Natural killer cell (primary cell): Measurements from ENCODE around the gene ZFP62. TPM values are rescaled to one million over a fixed set of nuclear protein-coding genes. Genes with fewer than 3 reads are reported as not detected.
"Not testable (repeated sequence)": the region's sequence is repeated elsewhere in the genome, so short reads cannot be mapped to it uniquely, and the experiment has no call there.

Experiments
- ATAC-seq, 3 donors: fragments of 150-1000 bp in 2 of 3; fragments of 200-7000 bp in 1 of 3; cut with Tn5 transposase; 1 replicate in 1 of 3; 2 replicates in 2 of 3; pipeline ENCODE4 v1.10.0; 2021; ENCODE audit warnings: mild to moderate bottlenecking in 2 of 3, moderate library complexity in 2 of 3
- DNase-seq, 2 donors: peaks; one replicate each; pipeline versions ENCODE4 v3.0.0 to v3.0.0-alpha.2; 2013 to 2021; ENCODE audit warnings: mixed read lengths in 1 of 2
- H3K27ac ChIP-seq: one replicate; pipeline ENCODE4 v1.5.1; 2013; ENCODE audit warnings: mild to moderate bottlenecking, low read length
- H3K27me3 ChIP-seq: one replicate; pipeline ENCODE4 v1.6.1; 2013; ENCODE audit warnings: low read length; ENCODE audit not compliant: control insufficient read depth, insufficient read depth
- H3K36me3 ChIP-seq: one replicate; pipeline ENCODE4 v1.6.1; 2013; ENCODE audit warnings: low read length; ENCODE audit not compliant: control insufficient read depth, insufficient read depth
- H3K4me1 ChIP-seq: one replicate; pipeline ENCODE4 v1.6.1; 2013; ENCODE audit warnings: low read length; ENCODE audit not compliant: control insufficient read depth, insufficient read depth
- H3K4me3 ChIP-seq: one replicate; pipeline ENCODE4 v1.5.1; 2013; ENCODE audit warnings: low read length
- H3K9me3 ChIP-seq: one replicate; pipeline ENCODE4 v1.6.1; 2013; ENCODE audit warnings: low read length; ENCODE audit not compliant: control insufficient read depth, insufficient read depth
- H3K27ac Mint-ChIP-seq, 2 donors: one replicate each; pipeline ENCODE4 v1.8.0; 2022; ENCODE audit warnings: mild to moderate bottlenecking in 2 of 2, mixed read lengths in 2 of 2, moderate library complexity in 1 of 2
- H3K27me3 Mint-ChIP-seq, 2 donors: one replicate each; pipeline ENCODE4 v1.8.0; 2022; ENCODE audit warnings: low read depth in 2 of 2, mixed read lengths in 2 of 2
- H3K36me3 Mint-ChIP-seq: one replicate; pipeline ENCODE4 v1.8.0; 2022; ENCODE audit warnings: mixed read lengths
- H3K4me1 Mint-ChIP-seq, 2 donors: one replicate each; pipeline ENCODE4 v1.8.0; 2022; ENCODE audit warnings: mixed read lengths in 2 of 2
- H3K4me3 Mint-ChIP-seq: one replicate; pipeline ENCODE4 v1.8.0; 2022; ENCODE audit warnings: mild to moderate bottlenecking, moderate library complexity, mixed read lengths
- H3K9me3 Mint-ChIP-seq, 2 donors: one replicate each; pipeline ENCODE4 v1.8.0; 2022; ENCODE audit warnings: mixed read lengths in 2 of 2
- WGBS: methylation state at CpG from one replicate; pipeline ENCODE4 v1.1.7; 2013; ENCODE audit warnings: missing lambda C conversion rate; ENCODE audit not compliant: insufficient coverage; 5-methylcytosine and 5-hydroxymethylcytosine counted together
- intact Hi-C: fragments of 100-400 bp; cut with micrococcal nuclease; formaldehyde crosslinking; loops from one replicate; pipeline ENCODE4 v1.14.2; 2022
- total RNA-seq, 4 donors: library from RNA; stranded (reverse); fragments of 120-200 nt in 1 of 4; gene quantifications; one replicate each; pipeline versions ENCODE4 v1.2.3 to v1.2.4, GENCODE V29; 2013 to 2022
- TF ChIP-seq, protein P1 (sequence below): fragments of 200-600 bp; IDR thresholded peaks from one replicate; pipeline ENCODE4 v1.8.0; 2022; ENCODE audit warnings: antibody characterized with exemption

Gene ZFP62
- total RNA-seq, 3 donors from 2014 or later (not counting 1 experiment from before 2014, with no cell fraction given) = 16.6 to 21.0 (median 20.3) TPM

- ATAC-seq (no peak), DNase-seq (no peak)
- Histone ChIP-seq H3K4me1 (no peaks in the 10 kb centered on the region), H3K27me3 (peaks cover 2% of the 10 kb centered on the region), H3K9me3 (no peaks in the 10 kb centered on the region), H3K4me3 (no peak overlapping the region), H3K27ac (no peak overlapping the region), H3K36me3 (no peaks in the 10 kb centered on the region)
- Mint-ChIP-seq H3K27ac (no peak overlapping the region), H3K27me3 (peaks cover 45 to 65% of the 10 kb centered on the region in 2 donors), H3K4me3 (no peak overlapping the region), H3K9me3 (no peaks in the 10 kb centered on the region), H3K36me3 (no peaks in the 10 kb centered on the region), H3K4me1 (no peaks in the 10 kb centered on the region)
- intact Hi-C loops = no loop called here
- 77% methylated on average over 7 of the region's 7 CpGs for WGBS
- TF ChIP-seq, protein P1, sequence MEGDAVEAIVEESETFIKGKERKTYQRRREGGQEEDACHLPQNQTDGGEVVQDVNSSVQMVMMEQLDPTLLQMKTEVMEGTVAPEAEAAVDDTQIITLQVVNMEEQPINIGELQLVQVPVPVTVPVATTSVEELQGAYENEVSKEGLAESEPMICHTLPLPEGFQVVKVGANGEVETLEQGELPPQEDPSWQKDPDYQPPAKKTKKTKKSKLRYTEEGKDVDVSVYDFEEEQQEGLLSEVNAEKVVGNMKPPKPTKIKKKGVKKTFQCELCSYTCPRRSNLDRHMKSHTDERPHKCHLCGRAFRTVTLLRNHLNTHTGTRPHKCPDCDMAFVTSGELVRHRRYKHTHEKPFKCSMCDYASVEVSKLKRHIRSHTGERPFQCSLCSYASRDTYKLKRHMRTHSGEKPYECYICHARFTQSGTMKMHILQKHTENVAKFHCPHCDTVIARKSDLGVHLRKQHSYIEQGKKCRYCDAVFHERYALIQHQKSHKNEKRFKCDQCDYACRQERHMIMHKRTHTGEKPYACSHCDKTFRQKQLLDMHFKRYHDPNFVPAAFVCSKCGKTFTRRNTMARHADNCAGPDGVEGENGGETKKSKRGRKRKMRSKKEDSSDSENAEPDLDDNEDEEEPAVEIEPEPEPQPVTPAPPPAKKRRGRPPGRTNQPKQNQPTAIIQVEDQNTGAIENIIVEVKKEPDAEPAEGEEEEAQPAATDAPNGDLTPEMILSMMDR = no peak
Observed at GRCh38 chr5:180889381-180889780, 28.3 kb upstream of the ZFP62 start.

DNA sequence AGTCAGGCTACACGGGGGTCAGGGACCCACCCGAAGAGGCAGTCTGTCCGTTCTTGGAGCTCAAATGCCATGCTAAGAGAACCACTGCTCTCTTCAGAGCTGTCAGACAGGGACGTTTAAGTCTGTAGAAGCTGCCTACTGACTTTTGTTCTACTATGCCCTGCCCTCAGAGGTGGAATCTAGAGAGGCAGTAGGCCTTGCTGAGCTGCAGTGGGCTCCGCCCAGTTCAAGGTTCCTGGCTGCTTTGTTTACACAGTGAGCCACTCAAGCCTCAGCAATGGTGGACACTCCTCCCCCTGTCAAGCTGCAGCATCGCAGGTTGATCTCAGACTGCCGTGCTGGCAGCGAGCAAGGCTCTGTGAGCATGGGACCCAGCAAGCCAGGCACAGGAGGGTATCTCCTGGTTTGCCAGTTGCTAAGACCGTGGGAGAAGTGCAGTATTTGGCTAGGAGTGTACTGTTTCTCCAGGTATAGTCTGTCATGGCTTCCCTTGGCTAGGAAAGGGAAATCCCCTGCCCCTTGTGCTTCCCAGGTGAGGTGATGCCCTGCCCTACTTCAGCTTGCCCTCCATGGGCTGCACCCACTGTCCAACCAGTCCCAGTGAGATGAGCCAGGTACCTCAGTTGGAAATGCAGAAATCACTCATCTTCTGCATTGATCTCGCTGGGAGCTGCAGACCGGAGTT, 24.9 kb upstream of the ZFP62 start:
- H3K4me3 ChIP-seq, intact Hi-C loops, H3K27ac Mint-ChIP-seq, H3K4me3 Mint-ChIP-seq, H3K4me1 ChIP-seq, H3K4me1 Mint-ChIP-seq, ATAC-seq, H3K27me3 ChIP-seq, H3K36me3 ChIP-seq, DNase-seq, H3K27ac ChIP-seq, H3K36me3 Mint-ChIP-seq, H3K9me3 Mint-ChIP-seq, H3K9me3 ChIP-seq: not testable (repeated sequence)
- peaks cover 51 to 65% of the 10 kb centered on the region in 2 donors for H3K27me3 Mint-ChIP-seq
- WGBS = 79% methylated on average over 11 of the region's 11 CpGs

DNA sequence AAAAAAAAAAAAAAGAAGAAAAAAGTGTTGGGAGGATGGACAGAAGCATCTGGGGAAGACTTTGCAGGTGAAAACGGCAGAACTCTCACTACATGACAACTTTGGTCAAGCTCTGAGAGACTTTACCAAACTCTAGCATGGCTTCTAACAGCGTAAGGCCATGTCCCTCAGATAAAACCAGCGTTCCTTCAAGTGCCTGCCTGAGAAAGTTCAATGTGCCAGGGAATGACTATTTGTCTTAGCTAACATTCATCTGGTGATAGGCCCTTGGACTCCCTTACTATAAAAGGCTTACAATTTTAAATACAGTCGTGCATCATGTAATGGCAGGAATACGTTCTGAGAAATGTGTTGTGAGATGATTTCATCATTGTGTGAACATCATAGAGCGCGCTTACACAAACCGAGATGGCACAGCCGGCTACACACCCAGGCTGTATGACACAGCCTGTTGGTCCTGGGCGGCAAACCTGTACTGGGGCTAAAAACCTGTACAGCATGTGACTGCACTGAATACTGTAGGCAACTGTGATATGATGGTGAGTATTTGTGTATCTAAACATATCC, 14.9 kb upstream of the ZFP62 start:
- 75% methylated on average over 10 of the region's 10 CpGs for WGBS
- no peaks in the 10 kb centered on the region for H3K36me3 ChIP-seq
- Mint-ChIP-seq H3K27me3 (peaks cover 0 to 16% of the 10 kb centered on the region in 2 donors), H3K4me3 (no peak overlapping the region), H3K4me1 (no peaks in the 10 kb centered on the region), H3K9me3 (no peaks in the 10 kb centered on the region), H3K27ac (no peak overlapping the region), H3K36me3 (no peaks in the 10 kb centered on the region)
- H3K27me3 ChIP-seq = no peaks in the 10 kb centered on the region
- TF ChIP-seq, protein P1 = no peak
- intact Hi-C loops = no loop called here
- no peak overlapping the region for H3K4me3 ChIP-seq
- H3K9me3 ChIP-seq = no peaks in the 10 kb centered on the region
- DNase-seq (no peak), ATAC-seq (no peak)
- no peak overlapping the region for H3K27ac ChIP-seq
- H3K4me1 ChIP-seq = peaks cover 3% of the 10 kb centered on the region

DNA sequence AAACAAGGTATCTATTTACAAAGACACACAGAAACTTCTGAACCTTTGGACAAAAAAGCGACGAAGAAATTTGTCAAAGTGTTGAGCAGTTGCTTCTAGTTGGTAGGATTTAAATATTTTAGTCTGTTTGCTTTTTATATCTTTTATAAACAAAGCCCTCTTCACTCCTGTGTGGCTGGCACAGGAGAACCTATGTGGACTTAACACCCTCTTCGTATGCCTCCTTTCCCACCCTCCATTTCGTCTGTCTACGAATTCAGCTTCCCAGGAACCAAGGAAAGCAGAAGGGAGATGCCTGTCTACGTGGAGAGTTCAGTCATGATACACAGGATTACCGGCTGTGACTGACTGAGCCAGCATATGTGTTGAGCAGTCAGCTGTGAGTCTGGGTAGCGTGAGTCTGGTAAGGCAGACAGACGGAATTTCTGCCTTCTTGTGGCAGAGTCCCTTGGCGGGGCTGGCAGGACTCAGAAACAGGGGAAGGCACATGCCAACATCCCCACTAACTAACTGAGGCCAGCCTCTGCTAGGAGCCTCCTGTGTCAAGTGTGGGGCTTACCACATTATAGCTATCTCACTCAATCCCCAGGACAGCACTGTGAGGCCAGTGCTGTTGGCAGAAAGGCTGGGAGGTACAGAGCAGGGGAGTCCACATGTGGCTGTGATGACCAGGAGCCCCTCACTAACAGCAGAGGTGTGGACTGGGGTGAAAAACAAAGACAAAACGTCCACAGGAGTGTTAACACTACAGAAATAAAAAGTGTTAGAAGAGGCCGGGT, 13.9 kb upstream of the ZFP62 start:
- Mint-ChIP-seq H3K27ac (no peak overlapping the region), H3K4me1 (no peaks in the 10 kb centered on the region), H3K27me3 (peaks cover 0 to 13% of the 10 kb centered on the region in 2 donors), H3K9me3 (no peaks in the 10 kb centered on the region), H3K4me3 (no peak overlapping the region), H3K36me3 (no peaks in the 10 kb centered on the region)
- Histone ChIP-seq H3K27ac (no peak overlapping the region), H3K4me1 (peaks cover 3% of the 10 kb centered on the region), H3K4me3 (no peak overlapping the region), H3K36me3 (no peaks in the 10 kb centered on the region), H3K9me3 (no peaks in the 10 kb centered on the region), H3K27me3 (no peaks in the 10 kb centered on the region)
- intact Hi-C loops = no loop called here
- TF ChIP-seq, protein P1 = no peak
- DNase-seq (no peak), ATAC-seq (no peak)
- 82% methylated on average over 10 of the region's 12 CpGs for WGBS
